Measurements from ENCODE around the gene TMEM175.

TMEM175 gene

GRCh38 chr4:893276-893994 lies 38.8 kb upstream of the TMEM175 start:
- no peak for DNase-seq
- Mint-ChIP-seq H3K27ac (no peak overlapping the region), H3K27me3 (no peaks in the 10 kb centered on the region), H3K36me3 (ENCODE audit: low read depth) (peaks cover 13% of the 10 kb centered on the region), H3K4me3 (no peak overlapping the region), H3K9me3 (no peaks in the 10 kb centered on the region), H3K4me1 (no peaks in the 10 kb centered on the region)
- no peak for ATAC-seq

- no peak overlapping the region for H3K27ac Mint-ChIP-seq
- DNase-seq = no peak
- H3K36me3 Mint-ChIP-seq (ENCODE audit: low read depth) = peaks cover 15% of the 10 kb centered on the region
These were observed 38.1 kb upstream of the TMEM175 start for GRCh38 chr4:893995-894705.

GRCh38 chr4:895596-895995 lies 36.7 kb upstream of the TMEM175 start:
- no peaks in the 10 kb centered on the region for H3K9me3 Mint-ChIP-seq
- H3K27me3 Mint-ChIP-seq = no peaks in the 10 kb centered on the region
- peaks cover 19% of the 10 kb centered on the region for H3K36me3 Mint-ChIP-seq (ENCODE audit: low read depth)
- ATAC-seq (no peak), DNase-seq (no peak)
- H3K4me3 Mint-ChIP-seq = no peak overlapping the region
- no peak overlapping the region for H3K27ac Mint-ChIP-seq
- no peaks in the 10 kb centered on the region for H3K4me1 Mint-ChIP-seq

More at GRCh38 chr4:893995-894705, 38.1 kb upstream of the TMEM175 start:
- Mint-ChIP-seq H3K4me1 (no peaks in the 10 kb centered on the region), H3K4me3 (no peak overlapping the region), H3K27me3 (no peaks in the 10 kb centered on the region), H3K9me3 (no peaks in the 10 kb centered on the region)
- ATAC-seq = no peak

GRCh38 chr4:896216-896615 lies 36.0 kb upstream of the TMEM175 start:
- Mint-ChIP-seq H3K4me1 (no peaks in the 10 kb centered on the region), H3K36me3 (ENCODE audit: low read depth) (peaks cover 17% of the 10 kb centered on the region), H3K27me3 (no peaks in the 10 kb centered on the region), H3K9me3 (no peaks in the 10 kb centered on the region), H3K27ac (no peak overlapping the region), H3K4me3 (no peak overlapping the region)
- ATAC-seq (no peak), DNase-seq (no peak)

- Mint-ChIP-seq H3K4me3 (no peak overlapping the region), H3K4me1 (no peaks in the 10 kb centered on the region), H3K27me3 (no peaks in the 10 kb centered on the region), H3K36me3 (ENCODE audit: low read depth) (peaks cover 17% of the 10 kb centered on the region), H3K9me3 (no peaks in the 10 kb centered on the region), H3K27ac (no peak overlapping the region)
- DNase-seq (no peak), ATAC-seq (no peak)
These were observed 35.6 kb upstream of the TMEM175 start for GRCh38 chr4:896630-897029.

- Mint-ChIP-seq H3K4me3 (no peak overlapping the region), H3K27ac (no peak overlapping the region), H3K36me3 (ENCODE audit: low read depth) (peaks cover 20% of the 10 kb centered on the region), H3K4me1 (no peaks in the 10 kb centered on the region), H3K9me3 (no peaks in the 10 kb centered on the region), H3K27me3 (no peaks in the 10 kb centered on the region)
- no peak for DNase-seq
- ATAC-seq = no peak
These were observed 34.1 kb upstream of the TMEM175 start for GRCh38 chr4:898123-898522.

- Mint-ChIP-seq H3K4me1 (no peaks in the 10 kb centered on the region), H3K36me3 (ENCODE audit: low read depth) (peaks cover 20% of the 10 kb centered on the region), H3K27me3 (no peaks in the 10 kb centered on the region), H3K9me3 (no peaks in the 10 kb centered on the region), H3K4me3 (no peak overlapping the region), H3K27ac (no peak overlapping the region)
- DNase-seq (no peak), ATAC-seq (no peak)
These were observed 33.2 kb upstream of the TMEM175 start for GRCh38 chr4:898869-899555.

- no peaks in the 10 kb centered on the region for H3K9me3 Mint-ChIP-seq
- H3K36me3 Mint-ChIP-seq (ENCODE audit: low read depth) = peaks cover 20% of the 10 kb centered on the region
- no peak overlapping the region for H3K27ac Mint-ChIP-seq
- no peak overlapping the region for H3K4me3 Mint-ChIP-seq
- no peaks in the 10 kb centered on the region for H3K27me3 Mint-ChIP-seq
- ATAC-seq (no peak), DNase-seq (no peak)
- no peaks in the 10 kb centered on the region for H3K4me1 Mint-ChIP-seq
These were observed 32.7 kb upstream of the TMEM175 start for GRCh38 chr4:899556-899906.

- H3K27ac Mint-ChIP-seq = no peak overlapping the region
- H3K4me3 Mint-ChIP-seq = no peak overlapping the region
- H3K27me3 Mint-ChIP-seq = no peaks in the 10 kb centered on the region
- peaks cover 20% of the 10 kb centered on the region for H3K36me3 Mint-ChIP-seq (ENCODE audit: low read depth)
- no peaks in the 10 kb centered on the region for H3K9me3 Mint-ChIP-seq
- H3K4me1 Mint-ChIP-seq = no peaks in the 10 kb centered on the region
- no peak for DNase-seq
- no peak for ATAC-seq
These were observed 32.2 kb upstream of the TMEM175 start for GRCh38 chr4:900073-900472.

- ATAC-seq (no peak), DNase-seq (no peak)
- Mint-ChIP-seq H3K4me1 (no peaks in the 10 kb centered on the region), H3K27me3 (no peaks in the 10 kb centered on the region), H3K4me3 (no peak overlapping the region), H3K27ac (no peak overlapping the region), H3K36me3 (ENCODE audit: low read depth) (peaks cover 23% of the 10 kb centered on the region), H3K9me3 (no peaks in the 10 kb centered on the region)
These were observed 31.5 kb upstream of the TMEM175 start for GRCh38 chr4:900721-901120.

- ATAC-seq = no peak
- no peak for DNase-seq
- Mint-ChIP-seq H3K4me3 (no peak overlapping the region), H3K27ac (no peak overlapping the region), H3K4me1 (no peaks in the 10 kb centered on the region), H3K9me3 (no peaks in the 10 kb centered on the region), H3K27me3 (no peaks in the 10 kb centered on the region), H3K36me3 (ENCODE audit: low read depth) (peaks cover 22% of the 10 kb centered on the region)
These were observed 30.9 kb upstream of the TMEM175 start for GRCh38 chr4:901192-901910.

GRCh38 chr4:903066-904046 lies 28.9 kb upstream of the TMEM175 start:
- H3K9me3 Mint-ChIP-seq = no peaks in the 10 kb centered on the region
- no peak for DNase-seq
- no peak overlapping the region for H3K4me3 Mint-ChIP-seq
- peaks cover 17% of the 10 kb centered on the region for H3K36me3 Mint-ChIP-seq (ENCODE audit: low read depth)
- no peaks in the 10 kb centered on the region for H3K4me1 Mint-ChIP-seq
- no peak for ATAC-seq
- H3K27ac Mint-ChIP-seq = no peak overlapping the region
- H3K27me3 Mint-ChIP-seq = no peaks in the 10 kb centered on the region

GRCh38 chr4:905485-906338 lies 26.5 kb upstream of the TMEM175 start:
- Mint-ChIP-seq H3K4me3 (no peak overlapping the region), H3K27me3 (no peaks in the 10 kb centered on the region), H3K4me1 (no peaks in the 10 kb centered on the region), H3K9me3 (no peaks in the 10 kb centered on the region), H3K27ac (no peak overlapping the region), H3K36me3 (ENCODE audit: low read depth) (peaks cover 11% of the 10 kb centered on the region)
- no peak for ATAC-seq
- DNase-seq = no peak
